ENCODE data around the gene ZBTB20. TPM values are rescaled to one million over a fixed set of nuclear protein-coding genes. Genes with fewer than 3 reads are reported as not detected.
A peak's percentile ranks its signal among the peaks of the same experiment; 100 is the strongest.

ZBTB20 gene
- total RNA-seq, 1 experiment from 2014 or later = 26.5 TPM

- no peaks in the 10 kb centered on the region; the same call in 1 of the 2 replicates for H4K20me1 ChIP-seq (ENCODE audit: insufficient read depth)
- BruUV-seq (replicated peaks) = no TSS peak
- no peak overlapping the region for H3K27ac ChIP-seq
- no peaks in the 10 kb centered on the region for H3K4me1 ChIP-seq (replicated peaks; ENCODE audit: insufficient read depth)
- CTCF ChIA-PET = interaction anchor here (0.6 kb wide), 1 partner anchor 20 kb away, joined by 3 read pairs; no protein-coding TSS in a partner anchor
- H3K36me3 ChIP-seq (ENCODE audit: low read depth) = no peaks in the 10 kb centered on the region
- H3K27me3 ChIP-seq (ENCODE audit: insufficient read depth, low read depth) = no peaks in the 10 kb centered on the region
- no peaks in the 10 kb centered on the region for H3K9me3 ChIP-seq (ENCODE audit: insufficient read depth, low read depth)
- H3K79me2 ChIP-seq (ENCODE audit: low read depth) = no peaks in the 10 kb centered on the region
- no peaks in the 10 kb centered on the region for H3K9me2 ChIP-seq (ENCODE audit: insufficient read depth)
- 0 out of 2 replicates have a peak, but pooled peaks cover 4% of the 10 kb centered on the region for H3F3A ChIP-seq (ENCODE audit: insufficient read depth, low read depth)
- POLR2A ChIA-PET (ENCODE audit: unreplicated experiment) = interaction anchor here (0.6 kb wide), 1 partner anchor 10 kb away, joined by 5 read pairs; no protein-coding TSS in a partner anchor
- DNase-seq = peak; percentile 23 to 35
- no peak overlapping the region for H3K4me3 ChIP-seq
- peak; percentile 69 for TF ChIP-seq CTCF (conservative IDR thresholded peaks at IDR 0.05)
- TF ChIP-seq EZH2 (IDR thresholded peaks at IDR 0.05; ENCODE audit: low read depth) = no peak
- H2AFZ ChIP-seq = no peak overlapping the region
- intact Hi-C loops (cut with micrococcal nuclease; ENCODE audit: unreplicated experiment) = loop anchor here (2.0 to 5.0 kb wide), 3 partner anchors 130 to 777 kb away; no protein-coding TSS in a partner anchor
- H3K4me2 ChIP-seq = no peak overlapping the region
Observed at GRCh38 chr3:115040673-115041286, 106.3 kb downstream of the ZBTB20 start.

DNA sequence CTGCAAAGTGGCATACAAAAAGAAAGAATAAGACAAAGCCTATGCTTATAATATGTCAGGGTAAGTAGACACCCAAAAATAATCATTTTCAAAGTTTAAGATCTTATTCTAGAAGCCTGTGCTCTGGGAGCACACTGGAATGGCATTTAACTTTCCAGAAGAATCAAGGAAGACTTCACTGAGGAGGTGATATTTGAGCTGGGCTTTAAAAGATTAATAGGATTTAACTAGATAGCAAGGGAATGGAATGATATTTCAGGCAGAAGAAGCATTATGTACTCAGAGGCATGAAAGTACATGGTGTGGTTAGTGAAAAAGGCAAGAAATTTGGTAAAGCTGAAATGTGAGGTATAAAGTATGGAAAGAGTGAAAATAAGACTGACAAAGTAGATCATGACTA lies 106.8 kb downstream of the ZBTB20 start:
- no TSS peak for BruUV-seq (replicated peaks)
- H3K27me3 ChIP-seq (ENCODE audit: insufficient read depth, low read depth) = no peaks in the 10 kb centered on the region
- no peaks in the 10 kb centered on the region for H3K79me2 ChIP-seq (ENCODE audit: low read depth)
- H3K27ac ChIP-seq = no peak overlapping the region
- 0 out of 2 replicates have a peak, but pooled peaks cover 4% of the 10 kb centered on the region for H3F3A ChIP-seq (ENCODE audit: insufficient read depth, low read depth)
- H3K4me3 ChIP-seq = no peak overlapping the region
- H3K9me2 ChIP-seq (ENCODE audit: insufficient read depth) = no peaks in the 10 kb centered on the region
- H3K36me3 ChIP-seq (ENCODE audit: low read depth) = no peaks in the 10 kb centered on the region
- no peaks in the 10 kb centered on the region for H3K9me3 ChIP-seq (ENCODE audit: insufficient read depth, low read depth)
- TF ChIP-seq EZH2 (IDR thresholded peaks at IDR 0.05; ENCODE audit: low read depth) (no peak), CTCF (conservative IDR thresholded peaks at IDR 0.05) (no peak)
- no peaks in the 10 kb centered on the region; the same call in 1 of the 2 replicates for H4K20me1 ChIP-seq (ENCODE audit: insufficient read depth)
- DNase-seq = no peak
- no peaks in the 10 kb centered on the region for H3K4me1 ChIP-seq (replicated peaks; ENCODE audit: insufficient read depth)
- no peak overlapping the region for H3K4me2 ChIP-seq
- POLR2A ChIA-PET (ENCODE audit: unreplicated experiment) = no interaction called here
- CTCF ChIA-PET = no interaction called here
- H2AFZ ChIP-seq = no peak overlapping the region
- intact Hi-C loops (cut with micrococcal nuclease; ENCODE audit: unreplicated experiment) = loop anchor here (2.0 to 5.0 kb wide), 3 partner anchors 131 to 777 kb away; no protein-coding TSS in a partner anchor

GRCh38 chr3:115038817-115039216 lies 108.3 kb downstream of the ZBTB20 start:
- BruUV-seq (replicated peaks) = no TSS peak
- intact Hi-C loops (cut with micrococcal nuclease; ENCODE audit: unreplicated experiment) = no loop called here
- Histone ChIP-seq H2AFZ (no peak overlapping the region), H3F3A (ENCODE audit: insufficient read depth, low read depth) (0 out of 2 replicates have a peak, but pooled peaks cover 4% of the 10 kb centered on the region), H3K27me3 (ENCODE audit: insufficient read depth, low read depth) (no peaks in the 10 kb centered on the region), H3K4me1 (replicated peaks; ENCODE audit: insufficient read depth) (no peaks in the 10 kb centered on the region), H3K27ac (no peak overlapping the region), H3K4me2 (no peak overlapping the region), H3K9me2 (ENCODE audit: insufficient read depth) (no peaks in the 10 kb centered on the region), H4K20me1 (ENCODE audit: insufficient read depth) (no peaks in the 10 kb centered on the region), H3K9me3 (ENCODE audit: insufficient read depth, low read depth) (no peaks in the 10 kb centered on the region), H3K79me2 (ENCODE audit: low read depth) (no peaks in the 10 kb centered on the region), H3K36me3 (ENCODE audit: low read depth) (no peaks in the 10 kb centered on the region), H3K4me3 (no peak overlapping the region)
- DNase-seq = no peak
- ChIA-PET POLR2A (ENCODE audit: unreplicated experiment) (interaction anchor here (0.5 kb wide), 1 partner anchor 746 kb away, joined by 3 read pairs; no protein-coding TSS in a partner anchor), CTCF (no interaction called here)
- no peak for TF ChIP-seq EZH2 (IDR thresholded peaks at IDR 0.05; ENCODE audit: low read depth)
- no peak for TF ChIP-seq CTCF (conservative IDR thresholded peaks at IDR 0.05)

Measured in PC-9 (cell line).